Neural progenitor cell (in vitro differentiated cells): ENCODE measurements around the gene BCL2L13. TPM values are rescaled to one million over a fixed set of nuclear protein-coding genes. Genes with fewer than 3 reads are reported as not detected.

Source experiments
- DNase-seq: peaks from one replicate; pipeline ENCODE4 v3.0.0-alpha.2; 2016; ENCODE audit warnings: low spot score
- H2AFZ ChIP-seq: fragments of 200-600 bp; sonication (generic); replicated peaks from 2 replicates; pipeline ENCODE4 v1.6.1; 2016; ENCODE audit warnings: antibody characterized with exemption
- H3F3A ChIP-seq: fragments of 200-600 bp; sonication (generic); 2 replicates; pipeline ENCODE4 v1.6.1; 2016; ENCODE audit warnings: antibody characterized with exemption, low read depth
- H3K27ac ChIP-seq: fragments of 200-600 bp; sonication (generic); 2 replicates; pipeline ENCODE4 v1.5.1; 2016; ENCODE audit warnings: mild to moderate bottlenecking
- H3K27me3 ChIP-seq: fragments of 200-600 bp; sonication (generic); 2 replicates; pipeline ENCODE4 v1.6.1; 2016; ENCODE audit warnings: mild to moderate bottlenecking, moderate library complexity
- H3K36me3 ChIP-seq: fragments of 200-600 bp; sonication (generic); 2 replicates; pipeline ENCODE4 v1.5.1; 2016
- H3K4me1 ChIP-seq: fragments of 200-600 bp; sonication (generic); 2 replicates; pipeline ENCODE4 v1.6.1; 2016; ENCODE audit warnings: mixed run types
- H3K4me2 ChIP-seq: fragments of 200-600 bp; sonication (generic); 2 replicates; pipeline ENCODE4 v1.6.1; 2016
- H3K4me3 ChIP-seq: fragments of 200-600 bp; sonication (generic); 2 replicates; pipeline ENCODE4 v1.5.1; 2016
- H3K79me2 ChIP-seq: fragments of 200-600 bp; sonication (generic); 2 replicates; pipeline ENCODE4 v1.6.1; 2016; ENCODE audit warnings: low read depth
- H3K9ac ChIP-seq: fragments of 200-600 bp; sonication (generic); 2 replicates; pipeline ENCODE4 v1.6.1; 2016
- H3K9me3 ChIP-seq: fragments of 200-600 bp; sonication (generic); 2 replicates; pipeline ENCODE4 v1.5.1; 2016; ENCODE audit warnings: low read depth
- H4K20me1 ChIP-seq: fragments of 200-600 bp; sonication (generic); 2 replicates; pipeline ENCODE4 v1.6.1; 2016; ENCODE audit warnings: low read depth
- H3K27ac Mint-ChIP-seq: 3 replicates; pipeline ENCODE4 v1.8.0; 2021; ENCODE audit warnings: mixed read lengths
- H3K27me3 Mint-ChIP-seq: 2 replicates; pipeline ENCODE4 v1.8.0; 2022; ENCODE audit warnings: low read depth, mild to moderate bottlenecking, inconsistent platforms, moderate library complexity, mixed read lengths; ENCODE audit not compliant: insufficient read depth
- H3K36me3 Mint-ChIP-seq: 3 replicates; pipeline ENCODE4 v1.8.0; 2021; ENCODE audit warnings: mixed read lengths
- H3K4me1 Mint-ChIP-seq: 3 replicates; pipeline ENCODE4 v1.8.0; 2021; ENCODE audit warnings: mixed read lengths
- H3K4me3 Mint-ChIP-seq: 3 replicates; pipeline ENCODE4 v1.8.0; 2021; ENCODE audit warnings: mild to moderate bottlenecking, moderate library complexity, mixed read lengths
- H3K9me3 Mint-ChIP-seq: 3 replicates; pipeline ENCODE4 v1.8.0; 2020; ENCODE audit warnings: mixed read lengths
- CTCF ChIP-seq: fragments of 200-600 bp; sonication (generic); IDR thresholded peaks from 2 replicates; pipeline ENCODE4 v1.5.1; 2017; ENCODE audit warnings: antibody characterized with exemption, mild to moderate bottlenecking
- EZH2 ChIP-seq: fragments of 200-600 bp; sonication (generic); IDR thresholded peaks from 2 replicates; pipeline ENCODE4 v1.6.1; 2017; ENCODE audit warnings: antibody characterized with exemption, mild to moderate bottlenecking, moderate library complexity
- EZH2phosphoT487 ChIP-seq: fragments of 200-600 bp; sonication (generic); IDR thresholded peaks from 2 replicates; pipeline ENCODE4 v1.6.1; 2017; ENCODE audit warnings: antibody characterized with exemption
- total RNA-seq: library from RNA; depleted of rRNA; stranded (reverse); fragments of >200 nt; gene quantifications from 2 replicates; pipeline ENCODE4 v1.2.3, GENCODE V29; 2015; ENCODE audit warnings: low replicate concordance

BCL2L13 gene
- total RNA-seq, 1 donor from 2014 or later, result 47.7 TPM

GRCh38 chr22:17592201-17592600 lies 46.4 kb upstream of the BCL2L13 start:
- Histone ChIP-seq H3K79me2 (no peaks in the 10 kb centered on the region), H4K20me1 (no peaks in the 10 kb centered on the region), H3K27me3 (no peaks in the 10 kb centered on the region), H3K4me3 (no peak overlapping the region), H3K27ac (no peak overlapping the region), H2AFZ (no peak overlapping the region), H3K36me3 (peaks cover 4% of the 10 kb centered on the region), H3K4me1 (peaks cover 3% of the 10 kb centered on the region), H3F3A (no peaks in the 10 kb centered on the region), H3K9me3 (no peaks in the 10 kb centered on the region), H3K4me2 (no peak overlapping the region), H3K9ac (no peak overlapping the region)
- TF ChIP-seq EZH2phosphoT487, result no peak
- TF ChIP-seq CTCF, result no peak
- no peak for TF ChIP-seq EZH2
- H3K36me3 Mint-ChIP-seq, result peaks cover 33% of the 10 kb centered on the region
- H3K27me3 Mint-ChIP-seq, result peaks cover 5% of the 10 kb centered on the region
- peaks cover 3% of the 10 kb centered on the region for H3K4me1 Mint-ChIP-seq
- peaks cover 2% of the 10 kb centered on the region for H3K9me3 Mint-ChIP-seq
- H3K27ac Mint-ChIP-seq, result no peak overlapping the region
- no peak overlapping the region for H3K4me3 Mint-ChIP-seq
- DNase-seq, result no peak

GRCh38 chr22:17596226-17596625 lies 42.3 kb upstream of the BCL2L13 start:
- Mint-ChIP-seq H3K9me3 (peaks cover 2% of the 10 kb centered on the region), H3K4me3 (no peak overlapping the region), H3K36me3 (peaks cover 43% of the 10 kb centered on the region), H3K4me1 (peaks cover 3% of the 10 kb centered on the region), H3K27me3 (peaks cover 5% of the 10 kb centered on the region), H3K27ac (no peak overlapping the region)
- no peak overlapping the region for H3K4me2 ChIP-seq
- no peak overlapping the region for H3K4me3 ChIP-seq
- TF ChIP-seq EZH2, result no peak
- no peak for TF ChIP-seq EZH2phosphoT487
- TF ChIP-seq CTCF, result no peak
- no peaks in the 10 kb centered on the region for H3K9me3 ChIP-seq
- H4K20me1 ChIP-seq, result peaks cover 5% of the 10 kb centered on the region
- H3K4me1 ChIP-seq, result no peaks in the 10 kb centered on the region
- no peak overlapping the region for H3K9ac ChIP-seq
- no peaks in the 10 kb centered on the region for H3K27me3 ChIP-seq
- H3K36me3 ChIP-seq, result peaks cover 9% of the 10 kb centered on the region
- no peak overlapping the region for H3K27ac ChIP-seq
- no peaks in the 10 kb centered on the region for H3F3A ChIP-seq
- H3K79me2 ChIP-seq, result no peaks in the 10 kb centered on the region
- DNase-seq, result no peak
- H2AFZ ChIP-seq, result no peak overlapping the region

GRCh38 chr22:17597217-17597616 lies 41.3 kb upstream of the BCL2L13 start:
- Histone ChIP-seq H2AFZ (no peak overlapping the region), H3K9ac (no peak overlapping the region), H3K27ac (no peak overlapping the region), H3K4me1 (no peaks in the 10 kb centered on the region), H3K4me3 (no peak overlapping the region), H3F3A (no peaks in the 10 kb centered on the region), H3K4me2 (no peak overlapping the region), H3K9me3 (no peaks in the 10 kb centered on the region), H4K20me1 (peaks cover 11% of the 10 kb centered on the region), H3K36me3 (peaks cover 9% of the 10 kb centered on the region), H3K27me3 (no peaks in the 10 kb centered on the region), H3K79me2 (peaks cover 6% of the 10 kb centered on the region)
- no peak overlapping the region for H3K27ac Mint-ChIP-seq
- H3K4me3 Mint-ChIP-seq, result no peak overlapping the region
- H3K36me3 Mint-ChIP-seq, result peaks cover 39% of the 10 kb centered on the region
- peaks cover 4% of the 10 kb centered on the region for H3K27me3 Mint-ChIP-seq
- H3K4me1 Mint-ChIP-seq, result peaks cover 3% of the 10 kb centered on the region
- DNase-seq, result no peak
- peaks cover 2% of the 10 kb centered on the region for H3K9me3 Mint-ChIP-seq
- no peak for TF ChIP-seq EZH2
- no peak for TF ChIP-seq CTCF
- no peak for TF ChIP-seq EZH2phosphoT487
